Measurements from ENCODE around the gene TOX2.

Gene TOX2

DNA sequence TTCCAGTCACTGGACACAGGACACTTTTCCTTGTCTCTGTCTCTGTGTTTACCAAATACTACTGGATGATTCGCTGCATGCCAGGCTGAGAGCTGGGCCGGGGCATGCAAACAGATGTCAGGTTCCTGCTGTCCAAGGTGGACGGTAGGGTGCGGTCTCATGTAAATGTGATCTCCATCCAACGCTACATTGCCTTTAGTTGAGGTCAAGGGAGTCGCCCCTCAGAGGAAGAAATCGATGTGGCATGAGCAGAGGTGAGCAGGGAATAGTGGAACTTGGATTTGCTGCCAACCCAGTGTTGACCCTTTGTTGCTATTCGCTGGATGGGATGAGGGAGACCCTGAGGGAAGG, 9.8 kb upstream of the TOX2 start:
- H3K4me3 ChIP-seq (ENCODE audit: low read length), result no peak overlapping the region
- TF ChIP-seq, protein P1, sequence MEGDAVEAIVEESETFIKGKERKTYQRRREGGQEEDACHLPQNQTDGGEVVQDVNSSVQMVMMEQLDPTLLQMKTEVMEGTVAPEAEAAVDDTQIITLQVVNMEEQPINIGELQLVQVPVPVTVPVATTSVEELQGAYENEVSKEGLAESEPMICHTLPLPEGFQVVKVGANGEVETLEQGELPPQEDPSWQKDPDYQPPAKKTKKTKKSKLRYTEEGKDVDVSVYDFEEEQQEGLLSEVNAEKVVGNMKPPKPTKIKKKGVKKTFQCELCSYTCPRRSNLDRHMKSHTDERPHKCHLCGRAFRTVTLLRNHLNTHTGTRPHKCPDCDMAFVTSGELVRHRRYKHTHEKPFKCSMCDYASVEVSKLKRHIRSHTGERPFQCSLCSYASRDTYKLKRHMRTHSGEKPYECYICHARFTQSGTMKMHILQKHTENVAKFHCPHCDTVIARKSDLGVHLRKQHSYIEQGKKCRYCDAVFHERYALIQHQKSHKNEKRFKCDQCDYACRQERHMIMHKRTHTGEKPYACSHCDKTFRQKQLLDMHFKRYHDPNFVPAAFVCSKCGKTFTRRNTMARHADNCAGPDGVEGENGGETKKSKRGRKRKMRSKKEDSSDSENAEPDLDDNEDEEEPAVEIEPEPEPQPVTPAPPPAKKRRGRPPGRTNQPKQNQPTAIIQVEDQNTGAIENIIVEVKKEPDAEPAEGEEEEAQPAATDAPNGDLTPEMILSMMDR (conservative IDR thresholded peaks at IDR 0.05; ENCODE audit: low read length), result no peak
- DNase-seq (ENCODE audit: low read depth), result no peak

DNA sequence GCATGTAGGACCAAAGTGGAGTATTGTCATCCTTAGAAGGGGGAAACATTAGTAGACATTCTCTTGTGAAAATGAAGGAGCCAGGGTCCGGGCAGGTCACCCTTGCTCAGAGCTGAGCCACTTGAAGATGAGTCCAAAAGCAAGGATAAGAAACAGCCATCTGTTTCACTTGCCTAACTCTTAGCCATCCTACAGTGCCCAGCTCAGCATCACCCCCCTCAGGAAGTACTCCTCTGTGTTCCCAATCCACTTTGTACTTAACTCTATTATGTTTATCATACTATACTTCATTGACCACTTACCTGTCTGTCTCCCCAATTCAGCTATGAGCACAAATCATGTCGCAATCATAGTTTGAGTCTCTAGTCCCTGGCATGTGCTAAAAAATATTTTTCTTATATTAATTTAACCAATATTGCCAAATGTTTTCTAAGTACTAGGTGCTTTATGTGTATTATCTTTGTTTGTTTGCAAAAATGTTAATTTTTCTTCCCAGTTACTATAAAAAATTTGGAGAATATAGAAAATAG, 8.1 kb upstream of the TOX2 start:
- TF ChIP-seq, protein P1 (conservative IDR thresholded peaks at IDR 0.05; ENCODE audit: low read length), result no peak
- DNase-seq (ENCODE audit: low read depth), result no peak
- no peak overlapping the region for H3K4me3 ChIP-seq (ENCODE audit: low read length)

DNA sequence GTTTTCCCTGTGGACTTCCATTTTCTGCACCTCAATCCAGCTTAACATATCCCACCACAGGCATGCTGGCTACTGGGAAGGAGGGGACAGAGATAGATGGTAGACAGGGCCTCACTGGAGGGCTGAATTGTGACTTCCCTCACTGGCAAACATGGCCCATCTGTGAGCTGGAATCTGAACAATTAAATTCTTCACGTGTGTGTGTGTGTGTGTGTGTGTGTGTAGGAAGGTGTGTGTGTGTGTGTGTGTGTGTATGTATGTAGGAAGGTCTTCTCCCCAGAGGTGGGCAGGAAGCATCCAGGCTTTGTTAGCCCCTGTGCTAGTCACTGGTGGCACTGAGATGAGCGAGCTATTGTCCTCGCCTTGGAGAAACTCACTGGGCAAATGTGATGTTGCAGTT, 5.4 kb upstream of the TOX2 start:
- TF ChIP-seq, protein P1 (conservative IDR thresholded peaks at IDR 0.05; ENCODE audit: low read length), result no peak
- no peak overlapping the region for H3K4me3 ChIP-seq (ENCODE audit: low read length)
- DNase-seq (ENCODE audit: low read depth), result no peak

DNA sequence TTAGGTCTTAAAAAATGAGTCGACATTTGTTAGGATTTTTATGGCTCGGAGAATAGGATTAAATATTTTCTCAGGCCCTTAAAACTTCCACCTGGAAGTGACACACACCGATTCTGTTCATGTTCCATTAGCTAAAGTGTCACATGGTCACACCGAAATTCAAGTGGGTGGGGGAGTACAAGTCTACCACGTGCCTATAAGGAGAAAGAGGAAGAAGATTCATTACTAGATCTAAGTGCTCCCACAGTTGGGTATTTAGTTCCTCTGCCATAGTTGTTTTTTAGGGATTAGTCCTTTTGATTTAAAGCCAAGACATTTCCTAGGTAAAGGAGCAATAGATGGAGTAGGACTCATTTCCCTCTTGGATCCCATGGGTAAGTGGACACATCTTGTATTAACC, 4.9 kb upstream of the TOX2 start:
- DNase-seq (ENCODE audit: low read depth), result no peak
- TF ChIP-seq, protein P1 (conservative IDR thresholded peaks at IDR 0.05; ENCODE audit: low read length), result no peak
- H3K4me3 ChIP-seq (ENCODE audit: low read length), result no peak overlapping the region

DNA sequence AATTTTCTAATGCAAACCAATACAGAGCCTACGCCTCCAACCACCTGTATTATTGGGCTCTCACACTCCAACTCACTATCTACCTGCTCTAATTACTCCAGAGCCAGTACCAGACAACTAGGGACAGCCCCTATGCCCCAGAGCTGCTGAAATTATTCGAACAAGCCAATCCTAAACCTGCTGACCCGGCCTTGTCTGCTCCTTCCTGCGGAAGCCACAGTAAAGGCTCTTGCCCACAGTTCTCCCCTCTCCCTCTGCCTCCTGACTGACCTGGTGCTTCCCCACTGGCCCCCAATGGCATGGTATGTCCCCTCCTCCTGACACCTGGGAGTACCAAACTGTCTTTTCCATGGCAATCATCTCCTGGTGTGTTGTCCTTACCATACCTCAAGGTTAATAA, 4.1 kb upstream of the TOX2 start:
- H3K4me3 ChIP-seq (ENCODE audit: low read length), result no peak overlapping the region
- TF ChIP-seq, protein P1 (conservative IDR thresholded peaks at IDR 0.05; ENCODE audit: low read length), result no peak
- no peak for DNase-seq (ENCODE audit: low read depth)

DNA sequence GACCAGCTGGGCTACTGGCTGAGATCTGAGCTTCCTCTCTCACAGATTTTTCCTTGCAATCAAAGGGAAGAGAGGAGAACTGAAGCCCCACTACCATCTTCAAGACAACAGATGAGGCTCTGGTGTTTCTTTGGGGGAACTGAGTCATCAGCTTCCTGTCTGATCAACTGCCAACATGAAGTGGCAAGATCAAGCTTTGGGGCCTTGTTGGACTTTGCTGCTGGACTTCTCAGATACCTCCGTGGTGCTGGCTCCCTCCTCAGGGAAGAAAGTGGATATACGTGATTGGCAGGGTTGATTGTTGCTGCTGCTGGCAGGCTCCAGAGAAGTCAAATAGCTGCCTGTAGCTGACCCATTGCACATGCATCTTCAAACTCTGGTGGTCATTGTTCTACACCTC, 3.6 kb upstream of the TOX2 start:
- DNase-seq (ENCODE audit: low read depth), result peak; percentile 59
- TF ChIP-seq, protein P1 (conservative IDR thresholded peaks at IDR 0.05; ENCODE audit: low read length), result no peak; the same call in 1 of the 2 replicates
- H3K4me3 ChIP-seq (ENCODE audit: low read length), result no peak overlapping the region

DNA sequence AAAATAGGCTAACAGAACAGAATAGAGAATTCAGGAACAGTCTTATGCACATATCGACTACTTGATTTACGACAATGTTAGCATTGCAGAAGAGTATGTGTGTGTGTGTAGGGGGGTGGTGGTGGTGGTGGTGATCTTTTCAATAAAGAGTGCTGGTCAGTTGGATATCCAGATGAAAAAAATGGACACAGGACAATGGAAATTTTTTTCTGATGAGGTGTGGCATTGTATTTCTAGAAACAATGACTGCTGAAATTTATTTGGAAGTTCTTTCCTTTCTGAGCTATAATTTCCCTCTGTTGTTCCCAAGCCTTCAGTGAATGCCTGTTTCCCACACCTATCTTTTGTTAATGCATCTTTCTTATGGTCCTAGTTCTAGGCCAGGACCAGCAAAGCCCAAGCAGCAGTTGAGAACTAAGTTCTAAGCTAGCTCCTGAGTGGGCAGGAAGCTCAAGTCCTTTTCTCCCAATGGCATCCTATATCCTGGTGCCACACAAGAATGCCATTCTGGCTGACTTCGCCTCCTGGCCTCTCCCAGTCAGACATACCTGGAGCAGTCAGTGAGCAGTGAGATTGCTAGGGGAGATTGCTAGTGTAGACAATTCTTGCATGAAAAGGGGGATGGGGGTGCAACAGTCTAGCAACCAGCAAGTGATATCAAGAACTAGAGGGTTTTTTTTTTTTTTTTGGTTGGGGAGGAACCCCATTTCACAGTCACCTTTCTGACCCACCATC, 1.2 kb upstream of the TOX2 start:
- H3K4me3 ChIP-seq (ENCODE audit: low read length), result no peak overlapping the region
- DNase-seq (ENCODE audit: low read depth), result no peak
- TF ChIP-seq, protein P1 (conservative IDR thresholded peaks at IDR 0.05; ENCODE audit: low read length), result no peak

All from AG10803 (cell line).